ENCODE results near the gene SLC35F2.

The SLC35F2 gene

GRCh38 chr11:107821199-107821927 is 37.2 kb downstream of the SLC35F2 start:
- H3K27ac ChIP-seq = no peak overlapping the region
- TF ChIP-seq CTCF (IDR thresholded peaks at IDR 0.05) = no peak
- no peak for TF ChIP-seq ZFX (IDR thresholded peaks at IDR 0.05; ENCODE audit: borderline replicate concordance)

GRCh38 chr11:107819361-107820014 is 39.1 kb downstream of the SLC35F2 start:
- TF ChIP-seq CTCF (IDR thresholded peaks at IDR 0.05) (no peak), ZFX (IDR thresholded peaks at IDR 0.05; ENCODE audit: borderline replicate concordance) (no peak)
- H3K27ac ChIP-seq = no peak overlapping the region

GRCh38 chr11:107818491-107818890 is 40.1 kb downstream of the SLC35F2 start:
- TF ChIP-seq ZFX (IDR thresholded peaks at IDR 0.05; ENCODE audit: borderline replicate concordance) = no peak
- TF ChIP-seq CTCF (IDR thresholded peaks at IDR 0.05) = no peak
- H3K27ac ChIP-seq = no peak overlapping the region

- no peak overlapping the region for H3K27ac ChIP-seq
- TF ChIP-seq CTCF (IDR thresholded peaks at IDR 0.05) = no peak
- no peak for TF ChIP-seq ZFX (IDR thresholded peaks at IDR 0.05; ENCODE audit: borderline replicate concordance)
Measured at GRCh38 chr11:107816028-107816427, 42.6 kb downstream of the SLC35F2 start.

GRCh38 chr11:107810875-107811274 is 47.7 kb downstream of the SLC35F2 start:
- H3K27ac ChIP-seq = no peak overlapping the region
- TF ChIP-seq ZFX (IDR thresholded peaks at IDR 0.05; ENCODE audit: borderline replicate concordance) = no peak
- no peak for TF ChIP-seq CTCF (IDR thresholded peaks at IDR 0.05)

GRCh38 chr11:107808521-107808920 is 50.1 kb downstream of the SLC35F2 start:
- no peak overlapping the region for H3K27ac ChIP-seq
- no peak for TF ChIP-seq CTCF (IDR thresholded peaks at IDR 0.05)
- TF ChIP-seq ZFX (IDR thresholded peaks at IDR 0.05; ENCODE audit: borderline replicate concordance) = no peak

- no peak overlapping the region for H3K27ac ChIP-seq
- TF ChIP-seq ZFX (IDR thresholded peaks at IDR 0.05; ENCODE audit: borderline replicate concordance) (no peak), CTCF (IDR thresholded peaks at IDR 0.05) (no peak)
Measured at GRCh38 chr11:107804971-107805370, 53.6 kb downstream of the SLC35F2 start.

All from 22Rv1 (cell line).